Measurements from ENCODE around the gene STK32B.
"Not testable (repeated sequence)": the region's sequence is repeated elsewhere in the genome, so short reads cannot be mapped to it uniquely, and the experiment has no call there.

STK32B gene

GRCh38 chr4:5141802-5142201, 90.5 kb downstream of the STK32B start:
- DNase-seq (ENCODE audit: low read depth, low spot score) = no peak
- H3K4me3 ChIP-seq (ENCODE audit: low read length) = no peak overlapping the region

- no peak overlapping the region for H3K4me3 ChIP-seq (ENCODE audit: low read length)
- peak; percentile 18 for DNase-seq (ENCODE audit: low read depth, low spot score)
Measured at GRCh38 chr4:5142726-5143125, 91.4 kb downstream of the STK32B start.

GRCh38 chr4:5143306-5143861, 92.1 kb downstream of the STK32B start:
- DNase-seq (ENCODE audit: low read depth, low spot score) = no peak
- no peak overlapping the region for H3K4me3 ChIP-seq (ENCODE audit: low read length)

- no peak overlapping the region for H3K4me3 ChIP-seq (ENCODE audit: low read length)
Measured at GRCh38 chr4:5143940-5144339, 92.7 kb downstream of the STK32B start.

GRCh38 chr4:5144384-5144783, 93.1 kb downstream of the STK32B start:
- DNase-seq (ENCODE audit: low read depth, low spot score) = no peak
- no peak overlapping the region for H3K4me3 ChIP-seq (ENCODE audit: low read length)

More at GRCh38 chr4:5143940-5144339, 92.7 kb downstream of the STK32B start:
- DNase-seq (ENCODE audit: low read depth, low spot score) = no peak

- DNase-seq (ENCODE audit: low read depth, low spot score) = no peak
- H3K4me3 ChIP-seq (ENCODE audit: low read length) = no peak overlapping the region
Measured at GRCh38 chr4:5146248-5146647, 95.0 kb downstream of the STK32B start.

- DNase-seq (ENCODE audit: low read depth, low spot score) = no peak
- H3K4me3 ChIP-seq (ENCODE audit: low read length) = no peak overlapping the region
Measured at GRCh38 chr4:5152521-5152920, 101.2 kb downstream of the STK32B start.

GRCh38 chr4:5156682-5157081, 105.4 kb downstream of the STK32B start:
- no peak for DNase-seq (ENCODE audit: low read depth, low spot score)
- H3K4me3 ChIP-seq (ENCODE audit: low read length) = no peak overlapping the region

- DNase-seq (ENCODE audit: low read depth, low spot score) = no peak
Measured at GRCh38 chr4:5157791-5158770, 106.8 kb downstream of the STK32B start.

GRCh38 chr4:5158825-5159224, 107.5 kb downstream of the STK32B start:
- H3K4me3 ChIP-seq (ENCODE audit: low read length) = no peak overlapping the region
- no peak for DNase-seq (ENCODE audit: low read depth, low spot score)

More at GRCh38 chr4:5157791-5158770, 106.8 kb downstream of the STK32B start:
- no peak overlapping the region for H3K4me3 ChIP-seq (ENCODE audit: low read length)

- no peak for DNase-seq (ENCODE audit: low read depth, low spot score)
- no peak overlapping the region for H3K4me3 ChIP-seq (ENCODE audit: low read length)
Measured at GRCh38 chr4:5160668-5161067, 109.4 kb downstream of the STK32B start.

- no peak for DNase-seq (ENCODE audit: low read depth, low spot score)
- no peak overlapping the region for H3K4me3 ChIP-seq (ENCODE audit: low read length)
Measured at GRCh38 chr4:5162909-5163508, 111.7 kb downstream of the STK32B start.

- H3K4me3 ChIP-seq (ENCODE audit: low read length) = no peak overlapping the region
- no peak for DNase-seq (ENCODE audit: low read depth, low spot score)
Measured at GRCh38 chr4:5164221-5164912, 113.1 kb downstream of the STK32B start.

GRCh38 chr4:5165420-5166369, 114.4 kb downstream of the STK32B start:
- no peak overlapping the region for H3K4me3 ChIP-seq (ENCODE audit: low read length)

GRCh38 chr4:5166377-5166776, 115.1 kb downstream of the STK32B start:
- no peak for DNase-seq (ENCODE audit: low read depth, low spot score)
- H3K4me3 ChIP-seq (ENCODE audit: low read length) = no peak overlapping the region

More at GRCh38 chr4:5165420-5166369, 114.4 kb downstream of the STK32B start:
- no peak for DNase-seq (ENCODE audit: low read depth, low spot score)

GRCh38 chr4:5168891-5169290, 117.6 kb downstream of the STK32B start:
- DNase-seq (ENCODE audit: low read depth, low spot score) = no peak
- no peak overlapping the region for H3K4me3 ChIP-seq (ENCODE audit: low read length)

GRCh38 chr4:5175836-5176235, 124.6 kb downstream of the STK32B start:
- not testable (repeated sequence) for DNase-seq (ENCODE audit: low read depth, low spot score); H3K4me3 ChIP-seq (ENCODE audit: low read length)

- no peak for DNase-seq (ENCODE audit: low read depth, low spot score)
Measured at GRCh38 chr4:5184606-5185005, 133.3 kb downstream of the STK32B start.

More at GRCh38 chr4:5184606-5185005, 133.3 kb downstream of the STK32B start:
- H3K4me3 ChIP-seq (ENCODE audit: low read length) = no peak overlapping the region
